Measurements from ENCODE around the gene ALDOA. TPM values are rescaled to one million over a fixed set of nuclear protein-coding genes. Genes with fewer than 3 reads are reported as not detected.

Gene ALDOA
- total RNA-seq, 3 donors from 2014 or later (not counting 1 experiment from before 2014, with no cell fraction given): 412 to 544 (median 490) TPM

- Mint-ChIP-seq H3K27me3 (ENCODE audit: low read depth in 2 of 2) (no peaks in the 10 kb centered on the region), H3K4me1 (peaks cover 0 to 6% of the 10 kb centered on the region in 2 donors), H3K36me3 (peaks cover 7% of the 10 kb centered on the region), H3K9me3 (no peaks in the 10 kb centered on the region), H3K27ac (peak overlapping the region in 1 of 2 donors; percentile 40), H3K4me3 (no peak overlapping the region)
- DNase-seq (peak; percentile 37 to 72), ATAC-seq (peak in 1 of 3 donors; percentile 60)
- Histone ChIP-seq H3K36me3 (ENCODE audit: control insufficient read depth, insufficient read depth, low read length) (peaks cover 18% of the 10 kb centered on the region), H3K9me3 (ENCODE audit: control insufficient read depth, insufficient read depth, low read length) (no peaks in the 10 kb centered on the region), H3K27ac (ENCODE audit: low read length) (no peak overlapping the region), H3K4me1 (ENCODE audit: control insufficient read depth, insufficient read depth, low read length) (no peaks in the 10 kb centered on the region), H3K4me3 (ENCODE audit: low read length) (no peak overlapping the region), H3K27me3 (ENCODE audit: control insufficient read depth, insufficient read depth, low read length) (no peaks in the 10 kb centered on the region)
- WGBS (ENCODE audit: insufficient coverage): 88% methylated on average over 29 of the region's 29 CpGs
- peak; percentile 45 for TF ChIP-seq CTCF (IDR thresholded peaks at IDR 0.05)
- intact Hi-C loops (cut with micrococcal nuclease): no loop called here
Observed at GRCh38 chr16:30112197-30113030, 46.9 kb downstream of the ALDOA start.

GRCh38 chr16:30113031-30113710 lies 47.6 kb downstream of the ALDOA start, which contains the start of gene GDPD3:
Gene GDPD3 (minus strand): TSS chr16:30113537. CDS start chr16:30113478, 59 bp downstream.
- ATAC-seq: no peak

GRCh38 chr16:30113711-30114333 lies 48.3 kb downstream of the ALDOA start:
- Histone ChIP-seq H3K27ac (ENCODE audit: low read length) (no peak overlapping the region), H3K27me3 (ENCODE audit: control insufficient read depth, insufficient read depth, low read length) (no peaks in the 10 kb centered on the region), H3K4me3 (ENCODE audit: low read length) (no peak overlapping the region), H3K9me3 (ENCODE audit: control insufficient read depth, insufficient read depth, low read length) (no peaks in the 10 kb centered on the region), H3K36me3 (ENCODE audit: control insufficient read depth, insufficient read depth, low read length) (peaks cover 17% of the 10 kb centered on the region), H3K4me1 (ENCODE audit: control insufficient read depth, insufficient read depth, low read length) (no peaks in the 10 kb centered on the region)
- Mint-ChIP-seq H3K9me3 (no peaks in the 10 kb centered on the region), H3K4me1 (peaks cover 0 to 6% of the 10 kb centered on the region in 2 donors), H3K36me3 (peaks cover 7% of the 10 kb centered on the region), H3K27ac (no peak overlapping the region), H3K4me3 (no peak overlapping the region), H3K27me3 (ENCODE audit: low read depth in 2 of 2) (no peaks in the 10 kb centered on the region)
- no peak for TF ChIP-seq CTCF (IDR thresholded peaks at IDR 0.05)
- intact Hi-C loops (cut with micrococcal nuclease): no loop called here
- no peak for ATAC-seq
- no peak for DNase-seq
- 96% methylated on average over 20 of the region's 20 CpGs for WGBS (ENCODE audit: insufficient coverage)

More at GRCh38 chr16:30113031-30113710, 47.6 kb downstream of the ALDOA start, which contains the start of gene GDPD3:
- intact Hi-C loops (cut with micrococcal nuclease): no loop called here
- Histone ChIP-seq H3K36me3 (ENCODE audit: control insufficient read depth, insufficient read depth, low read length) (peaks cover 21% of the 10 kb centered on the region), H3K27me3 (ENCODE audit: control insufficient read depth, insufficient read depth, low read length) (no peaks in the 10 kb centered on the region), H3K27ac (ENCODE audit: low read length) (no peak within 1 kb of the TSS), H3K4me1 (ENCODE audit: control insufficient read depth, insufficient read depth, low read length) (no peaks in the 10 kb centered on the region), H3K9me3 (ENCODE audit: control insufficient read depth, insufficient read depth, low read length) (no peaks in the 10 kb centered on the region), H3K4me3 (ENCODE audit: low read length) (no peak within 1 kb of the TSS)
- WGBS (ENCODE audit: insufficient coverage): 97% methylated on average over 20 of the region's 20 CpGs
- Mint-ChIP-seq H3K27me3 (ENCODE audit: low read depth in 2 of 2) (no peaks in the 10 kb centered on the region), H3K36me3 (peaks cover 7% of the 10 kb centered on the region), H3K4me3 (no peak within 1 kb of the TSS), H3K27ac (peak within 1 kb of the TSS in 1 of 2 donors; percentile 40), H3K9me3 (no peaks in the 10 kb centered on the region), H3K4me1 (peaks cover 0 to 6% of the 10 kb centered on the region in 2 donors)
- no peak for DNase-seq
- TF ChIP-seq CTCF (IDR thresholded peaks at IDR 0.05): no peak
